ENCODE results near the gene PLEKHF1. TPM values are rescaled to one million over a fixed set of nuclear protein-coding genes. Genes with fewer than 3 reads are reported as not detected.

The PLEKHF1 gene
- total and polyA plus RNA-seq, 2 of the 13 experiments (the other 11 are each of a cell fraction or from before 2014, with no cell fraction given): 2.9 to 3.8 TPM

DNA sequence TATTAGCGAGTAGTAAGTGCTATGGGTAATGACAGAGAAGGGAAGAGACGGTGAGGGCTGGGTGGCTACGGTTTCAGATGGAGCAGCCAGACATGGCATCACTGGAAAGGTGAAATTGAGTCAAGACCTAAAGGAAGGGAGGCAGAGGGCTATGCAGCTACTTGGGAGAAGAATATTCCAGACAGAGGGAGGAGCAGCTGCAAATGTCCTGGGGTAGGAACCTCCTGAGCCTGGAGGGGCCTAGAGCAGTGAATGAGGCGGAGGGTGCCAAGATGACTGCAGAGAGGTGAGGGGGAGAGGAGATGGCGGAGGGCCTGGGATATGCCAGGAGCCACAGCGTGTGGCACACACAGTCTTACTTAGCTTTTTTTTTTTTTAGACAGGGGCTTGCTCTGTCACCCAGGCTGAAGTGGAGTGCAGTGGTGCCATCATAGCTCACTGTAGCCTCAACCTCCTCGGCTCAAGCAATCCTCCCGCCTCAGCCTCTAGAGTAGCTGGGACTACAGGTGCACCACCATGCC is 21.1 kb downstream of the PLEKHF1 start:
- ChIA-PET CTCF (ENCODE audit: low intra/inter-chr PET ratio, low total read pairs) (no interaction called here), POLR2A (no interaction called here)
- Histone ChIP-seq H3K9me3 (ENCODE audit: low read length) (peaks cover 4% of the 10 kb centered on the region; the same call in 1 of the 2 replicates), H3K79me2 (ENCODE audit: insufficient read depth, low read length) (no peaks in the 10 kb centered on the region), H3K4me1 (ENCODE audit: insufficient read depth, low read length) (peaks cover 9% of the 10 kb centered on the region), H3K9ac (ENCODE audit: insufficient read depth, low read depth, low read length) (no peak overlapping the region), H3K4me2 (ENCODE audit: low read depth, low read length) (no peak overlapping the region), H3K27me3 (ENCODE audit: control insufficient read depth in 1 of 2, insufficient read depth in 2 of 2, low read length in 2 of 2) (peaks cover 3 to 17% of the 10 kb centered on the region in 2 experiments; a peak in 4 of 5 replicates), H3K27ac (ENCODE audit: extremely low read length, insufficient read depth, low read length) (no peak overlapping the region), H3K36me3 (replicated peaks in 1 of 2; ENCODE audit: control insufficient read depth in 1 of 2, insufficient read depth in 2 of 2, low read length in 2 of 2) (no peaks in the 10 kb centered on the region), H3K4me3 (replicated peaks in 1 of 3; ENCODE audit: insufficient read depth in 1 of 3, low read depth in 2 of 3, low read length in 3 of 3) (no peak overlapping the region), H4K20me1 (ENCODE audit: insufficient read depth, low read length) (no peaks in the 10 kb centered on the region), H2AFZ (ENCODE audit: low read length) (no peak overlapping the region)
- 75% methylated on average over 8 of the region's 8 CpGs for WGBS (ENCODE audit: low lambda C conversion rate)
- in situ Hi-C loops (cut with HindIII; ENCODE audit: extremely low pct_ligation_motif_present, low pct_unique_long_range_greater_than_20kb) (no loop called here), intact Hi-C loops (cut with micrococcal nuclease; ENCODE audit: unreplicated experiment) (no loop called here)
- BruUV-seq (replicated peaks): no TSS peak
- DNase-seq (ENCODE audit: low spot score): no peak
- ATAC-seq: no peak
- no peak for FAIRE-seq
- TF ChIP-seq ZNF276 (CRISPR knock-in tag; IDR thresholded peaks at IDR 0.05; ENCODE audit: low read depth) (no peak), TP53 (CRISPR knock-in tag; conservative IDR thresholded peaks at IDR 0.05) (no peak), ZNF282 (IDR thresholded peaks at IDR 0.05; ENCODE audit: partially characterized antibody) (no peak)
- TF ChIP-seq, protein P1, sequence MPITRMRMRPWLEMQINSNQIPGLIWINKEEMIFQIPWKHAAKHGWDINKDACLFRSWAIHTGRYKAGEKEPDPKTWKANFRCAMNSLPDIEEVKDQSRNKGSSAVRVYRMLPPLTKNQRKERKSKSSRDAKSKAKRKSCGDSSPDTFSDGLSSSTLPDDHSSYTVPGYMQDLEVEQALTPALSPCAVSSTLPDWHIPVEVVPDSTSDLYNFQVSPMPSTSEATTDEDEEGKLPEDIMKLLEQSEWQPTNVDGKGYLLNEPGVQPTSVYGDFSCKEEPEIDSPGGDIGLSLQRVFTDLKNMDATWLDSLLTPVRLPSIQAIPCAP (CRISPR knock-in tag; IDR thresholded peaks at IDR 0.05; ENCODE audit: low read depth): no peak
- TF ChIP-seq, protein P2, sequence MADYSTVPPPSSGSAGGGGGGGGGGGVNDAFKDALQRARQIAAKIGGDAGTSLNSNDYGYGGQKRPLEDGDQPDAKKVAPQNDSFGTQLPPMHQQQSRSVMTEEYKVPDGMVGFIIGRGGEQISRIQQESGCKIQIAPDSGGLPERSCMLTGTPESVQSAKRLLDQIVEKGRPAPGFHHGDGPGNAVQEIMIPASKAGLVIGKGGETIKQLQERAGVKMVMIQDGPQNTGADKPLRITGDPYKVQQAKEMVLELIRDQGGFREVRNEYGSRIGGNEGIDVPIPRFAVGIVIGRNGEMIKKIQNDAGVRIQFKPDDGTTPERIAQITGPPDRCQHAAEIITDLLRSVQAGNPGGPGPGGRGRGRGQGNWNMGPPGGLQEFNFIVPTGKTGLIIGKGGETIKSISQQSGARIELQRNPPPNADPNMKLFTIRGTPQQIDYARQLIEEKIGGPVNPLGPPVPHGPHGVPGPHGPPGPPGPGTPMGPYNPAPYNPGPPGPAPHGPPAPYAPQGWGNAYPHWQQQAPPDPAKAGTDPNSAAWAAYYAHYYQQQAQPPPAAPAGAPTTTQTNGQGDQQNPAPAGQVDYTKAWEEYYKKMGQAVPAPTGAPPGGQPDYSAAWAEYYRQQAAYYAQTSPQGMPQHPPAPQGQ (CRISPR knock-in tag; IDR thresholded peaks at IDR 0.05; ENCODE audit: borderline replicate concordance): no peak
- TF ChIP-seq, protein P3, sequence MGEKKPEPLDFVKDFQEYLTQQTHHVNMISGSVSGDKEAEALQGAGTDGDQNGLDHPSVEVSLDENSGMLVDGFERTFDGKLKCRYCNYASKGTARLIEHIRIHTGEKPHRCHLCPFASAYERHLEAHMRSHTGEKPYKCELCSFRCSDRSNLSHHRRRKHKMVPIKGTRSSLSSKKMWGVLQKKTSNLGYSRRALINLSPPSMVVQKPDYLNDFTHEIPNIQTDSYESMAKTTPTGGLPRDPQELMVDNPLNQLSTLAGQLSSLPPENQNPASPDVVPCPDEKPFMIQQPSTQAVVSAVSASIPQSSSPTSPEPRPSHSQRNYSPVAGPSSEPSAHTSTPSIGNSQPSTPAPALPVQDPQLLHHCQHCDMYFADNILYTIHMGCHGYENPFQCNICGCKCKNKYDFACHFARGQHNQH (CRISPR knock-in tag; IDR thresholded peaks at IDR 0.05): no peak
